GM12878 (cell line): ENCODE results near the gene DENND1A. TPM values are rescaled to one million over a fixed set of nuclear protein-coding genes. Genes with fewer than 3 reads are reported as not detected.

Experiments
- ASH2L ChIP-seq: fragments of 300-600, 200-600 bp; sonication (generic); IDR thresholded peaks from 2 replicates; pipeline ENCODE4 v1.6.1; 2017; ENCODE audit warnings: low read depth, mild to moderate bottlenecking, borderline replicate concordance
- BACH1 ChIP-seq: fragments of 450-650 bp; IDR thresholded peaks from 2 replicates; pipeline ENCODE4 v1.6.1; 2017; ENCODE audit warnings: mild to moderate bottlenecking, borderline replicate concordance
- BCLAF1 ChIP-seq: fragments of 450-650 bp; IDR thresholded peaks from 2 replicates; pipeline ENCODE4 v1.6.1; 2017; ENCODE audit warnings: antibody characterized with exemption, mild to moderate bottlenecking, moderate library complexity
- BMI1 ChIP-seq: fragments of 450-650 bp; IDR thresholded peaks from 2 replicates; pipeline ENCODE4 v1.6.1; 2016; ENCODE audit warnings: mild to moderate bottlenecking, moderate library complexity, borderline replicate concordance
- CBFB ChIP-seq: IDR thresholded peaks from 2 replicates; pipeline ENCODE4 v1.6.1; 2016; ENCODE audit warnings: antibody characterized with exemption, low read depth
- EP300 ChIP-seq, 2 experiments: fragments of 150-350 bp in 1 of 2; IDR thresholded peaks; 2 replicates each; pipeline ENCODE4 v1.6.1; 2011 to 2012; ENCODE audit warnings: low read depth in 2 of 2, low read length in 2 of 2, borderline replicate concordance in 1 of 2, improper control_type of control experiment in 1 of 2, inconsistent platforms in 1 of 2; ENCODE audit not compliant: control insufficient read depth in 1 of 2
- FOXM1 ChIP-seq: IDR thresholded peaks from 2 replicates; pipeline ENCODE4 v1.6.1; 2012; ENCODE audit warnings: low read depth, mild to moderate bottlenecking, inconsistent platforms, low read length, moderate library complexity
- HCFC1 ChIP-seq: fragments of 150-350 bp; IDR thresholded peaks from 2 replicates; pipeline ENCODE4 v1.6.1; 2014; ENCODE audit warnings: low read length
- HDAC2 ChIP-seq: fragments of 200-600 bp; sonication (generic); IDR thresholded peaks from 2 replicates; pipeline ENCODE4 v1.6.1; 2017
- IRF3 ChIP-seq: fragments of 450-650 bp; IDR thresholded peaks from 2 replicates; pipeline ENCODE4 v1.6.1; 2014; ENCODE audit warnings: mild to moderate bottlenecking
- JUND ChIP-seq: IDR thresholded peaks from 2 replicates; pipeline ENCODE4 v1.6.1; 2012; ENCODE audit warnings: low read depth, mild to moderate bottlenecking, low read length, improper control_type of control experiment, moderate library complexity
- MEF2B ChIP-seq: fragments of 450-650 bp; IDR thresholded peaks from 2 replicates; pipeline ENCODE4 v1.6.1; 2018; ENCODE audit warnings: mild to moderate bottlenecking, moderate library complexity; ENCODE audit not compliant: partially characterized antibody, poor library complexity, severe bottlenecking
- NFIC ChIP-seq: IDR thresholded peaks from 2 replicates; pipeline ENCODE4 v1.6.1; 2012; ENCODE audit warnings: low read depth, mild to moderate bottlenecking, inconsistent platforms, low read length, moderate library complexity
- NR2C1 ChIP-seq: fragments of 450-650 bp; IDR thresholded peaks from 2 replicates; pipeline ENCODE4 v1.6.1; 2017; ENCODE audit warnings: antibody characterized with exemption, mild to moderate bottlenecking, moderate library complexity
- POLR2AphosphoS2 ChIP-seq: IDR thresholded peaks from 2 replicates; pipeline ENCODE4 v1.6.1; 2011; ENCODE audit warnings: low read depth, mild to moderate bottlenecking, low read length, improper control_type of control experiment, moderate library complexity
- TBL1XR1 ChIP-seq: IDR thresholded peaks from 2 replicates; pipeline ENCODE4 v1.6.1; 2012; ENCODE audit warnings: low read depth, low read length, improper control_type of control experiment
- ZBTB11 ChIP-seq: fragments of 450-650 bp; formaldehyde crosslinking; IDR thresholded peaks from 2 replicates; pipeline ENCODE4 v1.5.0; 2022; ENCODE audit warnings: mild to moderate bottlenecking, missing genetic modification characterization
- ZNF24 ChIP-seq: fragments of 450-650 bp; IDR thresholded peaks from 2 replicates; pipeline ENCODE4 v1.6.1; 2017; ENCODE audit warnings: antibody characterized with exemption, mild to moderate bottlenecking
- polyA plus RNA-seq, 11 experiments: library from polyadenylated mRNA; depleted of rRNA in 4 of 11; unstranded in 6 of 11; stranded (reverse) in 5 of 11; fragments of >200 nt; fragmentation: Nextera tagmentation in 4 of 11; fragmentation: Illumina TruSeq in 1 of 11; extraction: Ambion mirVana in 4 of 11; extraction: Trizol in 1 of 11; gene quantifications; 1 replicate in 1 of 11; 2 replicates in 10 of 11; pipeline versions ENCODE4 v1.2.1 to v1.2.3, GENCODE V29; 2011 to 2016; ENCODE audit warnings: inconsistent platforms in 2 of 11, missing spikeins in 2 of 11, low read depth in 1 of 11
- total RNA-seq, 4 experiments: library from RNA; depleted of rRNA in 3 of 4; stranded (reverse); fragments of >200 nt in 3 of 4; fragmentation: Illumina TruSeq in 1 of 4; extraction: Trizol in 1 of 4; gene quantifications; 2 replicates each; pipeline versions ENCODE4 v1.2.1 to v1.2.3, GENCODE V29; 2013 to 2021
- TF ChIP-seq, protein P1 (sequence below): fragments of 450-650 bp; IDR thresholded peaks from 2 replicates; pipeline ENCODE4 v1.6.1; 2017; ENCODE audit warnings: mild to moderate bottlenecking, low read depth, inconsistent platforms; ENCODE audit not compliant: poor library complexity, severe bottlenecking

DENND1A gene
- total and polyA plus RNA-seq, 10 of the 15 experiments (the other 5 are each of a cell fraction or from before 2014, with no cell fraction given) = 14.1 to 48.6 (median 35.2) TPM

DNA sequence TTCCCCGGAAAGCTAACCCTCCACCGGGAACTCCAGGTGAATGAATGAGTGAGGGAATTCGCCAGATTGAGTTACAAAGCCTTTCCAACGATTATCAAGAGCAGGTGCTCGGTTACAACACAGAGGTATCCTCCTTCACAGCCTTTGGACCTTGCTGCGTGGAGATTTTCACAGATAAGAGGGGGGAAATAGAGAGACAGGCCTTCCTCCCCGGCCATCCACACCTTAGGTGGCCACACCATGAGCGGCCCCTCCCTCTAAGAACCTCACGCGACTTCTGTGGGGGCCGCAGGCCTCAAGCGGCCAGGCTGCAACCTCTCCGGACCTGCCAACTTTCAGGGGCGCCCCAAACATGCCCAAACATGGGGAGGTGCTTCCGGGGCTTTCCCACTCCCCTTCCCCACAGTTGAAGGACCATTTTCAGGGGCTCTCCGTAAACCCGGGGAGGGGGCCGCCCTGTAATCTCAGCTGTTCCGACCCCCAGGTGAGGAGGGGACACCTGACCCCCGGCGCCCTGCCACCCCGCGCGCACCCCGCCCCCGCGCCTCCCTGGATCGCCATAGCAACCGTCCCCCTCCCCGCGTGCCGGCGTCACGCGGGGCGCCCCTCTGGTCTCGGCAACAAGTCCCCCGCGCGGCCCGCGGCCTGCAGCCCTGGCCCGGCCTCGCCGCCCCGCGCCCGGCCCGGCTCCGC is 603 bp downstream of the DENND1A start (continued):
- no peak for TF ChIP-seq BCLAF1
- TF ChIP-seq, protein P1, sequence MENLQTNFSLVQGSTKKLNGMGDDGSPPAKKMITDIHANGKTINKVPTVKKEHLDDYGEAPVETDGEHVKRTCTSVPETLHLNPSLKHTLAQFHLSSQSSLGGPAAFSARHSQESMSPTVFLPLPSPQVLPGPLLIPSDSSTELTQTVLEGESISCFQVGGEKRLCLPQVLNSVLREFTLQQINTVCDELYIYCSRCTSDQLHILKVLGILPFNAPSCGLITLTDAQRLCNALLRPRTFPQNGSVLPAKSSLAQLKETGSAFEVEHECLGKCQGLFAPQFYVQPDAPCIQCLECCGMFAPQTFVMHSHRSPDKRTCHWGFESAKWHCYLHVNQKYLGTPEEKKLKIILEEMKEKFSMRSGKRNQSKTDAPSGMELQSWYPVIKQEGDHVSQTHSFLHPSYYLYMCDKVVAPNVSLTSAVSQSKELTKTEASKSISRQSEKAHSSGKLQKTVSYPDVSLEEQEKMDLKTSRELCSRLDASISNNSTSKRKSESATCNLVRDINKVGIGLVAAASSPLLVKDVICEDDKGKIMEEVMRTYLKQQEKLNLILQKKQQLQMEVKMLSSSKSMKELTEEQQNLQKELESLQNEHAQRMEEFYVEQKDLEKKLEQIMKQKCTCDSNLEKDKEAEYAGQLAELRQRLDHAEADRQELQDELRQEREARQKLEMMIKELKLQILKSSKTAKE = no peak
- no peak for TF ChIP-seq TBL1XR1
- no peak for TF ChIP-seq HDAC2
- TF ChIP-seq HCFC1 = no peak
- TF ChIP-seq MEF2B = peak; percentile 15
- no peak for TF ChIP-seq IRF3
- TF ChIP-seq ZBTB11 (CRISPR knock-in tag) = no peak
- TF ChIP-seq JUND = no peak
- TF ChIP-seq ZNF24 = peak; percentile 64
- TF ChIP-seq CBFB = 0 out of 2 replicates have a peak, but pooled peaks have one; percentile 25
- TF ChIP-seq EP300 (IDR thresholded peaks at IDR 0.05; ENCODE audit: borderline replicate concordance in 1 of 2, control insufficient read depth in 1 of 2, low read depth in 2 of 2, low read length in 2 of 2) = no peak
- TF ChIP-seq BMI1 = peak; percentile 32; the same call in 1 of the 2 replicates
- no peak for TF ChIP-seq ASH2L
- no peak for TF ChIP-seq NR2C1
- no peak for TF ChIP-seq NFIC
- TF ChIP-seq POLR2AphosphoS2 = no peak
- no peak for TF ChIP-seq FOXM1
- TF ChIP-seq BACH1 = peak; percentile 79; the same call in 1 of the 2 replicates
